HepG2 (cell line): ENCODE measurements around the gene SYMPK. TPM values are rescaled to one million over a fixed set of nuclear protein-coding genes. Genes with fewer than 3 reads are reported as not detected.
A peak's percentile ranks its signal among the peaks of the same experiment; 100 is the strongest.

Experiments
- ARNT ChIP-seq: fragments of 450-650 bp; IDR thresholded peaks from 2 replicates; pipeline ENCODE4 v1.6.1; 2017
- HHEX ChIP-seq: IDR thresholded peaks from 2 replicates; pipeline ENCODE4 v1.6.1; 2016; ENCODE audit warnings: control low read depth
- HOXA5 ChIP-seq: sonication (generic); formaldehyde crosslinking; IDR thresholded peaks from 2 replicates; pipeline ENCODE4 v1.4.0; 2020; ENCODE audit warnings: missing genetic modification reagents
- MAFK ChIP-seq, 2 experiments: IDR thresholded peaks in 1 of 2; conservative IDR thresholded peaks in 1 of 2; 2 replicates each; pipeline ENCODE4 v1.6.1; 2011; ENCODE audit warnings: improper control_type of control experiment in 2 of 2, low read length in 2 of 2
- PRDM4 ChIP-seq: sonication (generic); formaldehyde crosslinking; IDR thresholded peaks from 2 replicates; pipeline ENCODE4 v1.9.0; 2021; ENCODE audit warnings: missing genetic modification reagents, borderline replicate concordance
- RBM39 ChIP-seq: fragments of 200-400 bp; formaldehyde crosslinking; IDR thresholded peaks from one replicate; pipeline ENCODE4 v1.6.1; 2018; ENCODE audit warnings: antibody characterized with exemption, mild to moderate bottlenecking, low read depth, low read length; ENCODE audit not compliant: poor library complexity, severe bottlenecking
- SCMH1 ChIP-seq: sonication (generic); formaldehyde crosslinking; IDR thresholded peaks from 2 replicates; pipeline ENCODE4 v1.9.0; 2021; ENCODE audit warnings: missing genetic modification reagents, mild to moderate bottlenecking, borderline replicate concordance
- SMYD3 ChIP-seq: sonication (generic); formaldehyde crosslinking; IDR thresholded peaks from 2 replicates; pipeline ENCODE4 v1.8.1; 2023; ENCODE audit warnings: mild to moderate bottlenecking, missing genetic modification reagents
- THAP11 ChIP-seq: IDR thresholded peaks from 2 replicates; pipeline ENCODE4 v1.6.1; 2016; ENCODE audit warnings: missing biosample characterization, missing genetic modification reagents
- U2AF1 ChIP-seq: fragments of 200-400 bp; formaldehyde crosslinking; optimal IDR thresholded peaks from 2 replicates; pipeline ENCODE3; 2017; ENCODE audit warnings: mild to moderate bottlenecking, low read depth, low read length
- ZBTB1 ChIP-seq: sonication (generic); formaldehyde crosslinking; IDR thresholded peaks from 2 replicates; pipeline ENCODE4 v1.4.0; 2020; ENCODE audit warnings: missing genetic modification reagents, borderline replicate concordance
- ZNF124 ChIP-seq: sonication (generic); formaldehyde crosslinking; IDR thresholded peaks from 2 replicates; pipeline ENCODE4 v1.4.0; 2020; ENCODE audit warnings: missing genetic modification reagents
- ZNF329 ChIP-seq: sonication (generic); formaldehyde crosslinking; IDR thresholded peaks from 2 replicates; pipeline ENCODE4 v1.9.0; 2021; ENCODE audit warnings: low read depth, mild to moderate bottlenecking, missing genetic modification reagents
- ZNF335 ChIP-seq: sonication (generic); formaldehyde crosslinking; IDR thresholded peaks from 2 replicates; pipeline ENCODE4 v1.4.0; 2020; ENCODE audit warnings: missing genetic modification reagents
- ZNF33A ChIP-seq: sonication (generic); formaldehyde crosslinking; IDR thresholded peaks from 2 replicates; pipeline ENCODE4 v1.5.1; 2020; ENCODE audit warnings: missing genetic modification reagents, mild to moderate bottlenecking, moderate library complexity, borderline replicate concordance
- ZNF430 ChIP-seq: sonication (generic); formaldehyde crosslinking; IDR thresholded peaks from 2 replicates; pipeline ENCODE4 v1.9.0; 2021; ENCODE audit warnings: mild to moderate bottlenecking, missing genetic modification reagents
- ZNF451 ChIP-seq: sonication (generic); formaldehyde crosslinking; IDR thresholded peaks from 2 replicates; pipeline ENCODE4 v1.5.0; 2020; ENCODE audit warnings: mild to moderate bottlenecking, missing genetic modification reagents
- ZNF672 ChIP-seq: sonication (generic); formaldehyde crosslinking; IDR thresholded peaks from 2 replicates; pipeline ENCODE4 v1.8.1; 2022; ENCODE audit warnings: missing genetic modification reagents
- polyA plus RNA-seq, 8 experiments: library from polyadenylated mRNA; depleted of rRNA in 3 of 8; stranded (reverse) in 7 of 8; unstranded in 1 of 8; fragments of >200 nt; fragmentation: Illumina TruSeq in 4 of 8; extraction: Trizol in 4 of 8; gene quantifications; 2 replicates each; pipeline versions ENCODE4 v1.2.1 to v1.2.3, GENCODE V29; 2011 to 2016; ENCODE audit warnings: low read depth in 4 of 8, missing spikeins in 1 of 8, mixed read lengths in 1 of 8; ENCODE audit not compliant: insufficient read depth in 1 of 8
- total RNA-seq, 5 experiments: library from RNA; depleted of rRNA; stranded (reverse); fragments of >200 nt; fragmentation: Illumina TruSeq; extraction: Trizol; gene quantifications; 2 replicates each; pipeline ENCODE4 v1.2.3, GENCODE V29; 2016; ENCODE audit warnings: low read depth in 1 of 5
- TF ChIP-seq, protein P1 (sequence below): sonication (generic); formaldehyde crosslinking; IDR thresholded peaks from 2 replicates; pipeline ENCODE4 v1.4.0; 2020; ENCODE audit warnings: missing genetic modification reagents
- TF ChIP-seq, protein P2 (sequence below): sonication (generic); formaldehyde crosslinking; IDR thresholded peaks from 2 replicates; pipeline ENCODE4 v1.4.0; 2020; ENCODE audit warnings: missing genetic modification reagents
- TF ChIP-seq, protein P3 (sequence below): sonication (generic); formaldehyde crosslinking; IDR thresholded peaks from 2 replicates; pipeline ENCODE4 v1.4.0; 2020; ENCODE audit warnings: mild to moderate bottlenecking, missing genetic modification reagents

SYMPK gene
- total and polyA plus RNA-seq, 2 of the 13 experiments (the other 11 are each of a cell fraction or from before 2014, with no cell fraction given) = 21.9 to 55.7 TPM

- TF ChIP-seq SMYD3 (CRISPR knock-in tag) = 0 out of 2 replicates have a peak, but pooled peaks have one; percentile 35
- TF ChIP-seq ZNF335 (CRISPR knock-in tag) = 0 out of 2 replicates have a peak, but pooled peaks have one; percentile 64
- TF ChIP-seq THAP11 (CRISPR knock-in tag) = peak; percentile 97
- TF ChIP-seq SCMH1 (CRISPR knock-in tag) = no peak
- no peak for TF ChIP-seq HHEX (CRISPR knock-in tag)
- TF ChIP-seq ARNT = no peak
- peak; percentile 30; the same call in 1 of the 2 replicates for TF ChIP-seq ZNF124 (CRISPR knock-in tag)
- TF ChIP-seq ZNF33A (CRISPR knock-in tag) = no peak
- TF ChIP-seq ZNF329 (CRISPR knock-in tag) = no peak; the same call in 1 of the 2 replicates
- TF ChIP-seq, protein P1, sequence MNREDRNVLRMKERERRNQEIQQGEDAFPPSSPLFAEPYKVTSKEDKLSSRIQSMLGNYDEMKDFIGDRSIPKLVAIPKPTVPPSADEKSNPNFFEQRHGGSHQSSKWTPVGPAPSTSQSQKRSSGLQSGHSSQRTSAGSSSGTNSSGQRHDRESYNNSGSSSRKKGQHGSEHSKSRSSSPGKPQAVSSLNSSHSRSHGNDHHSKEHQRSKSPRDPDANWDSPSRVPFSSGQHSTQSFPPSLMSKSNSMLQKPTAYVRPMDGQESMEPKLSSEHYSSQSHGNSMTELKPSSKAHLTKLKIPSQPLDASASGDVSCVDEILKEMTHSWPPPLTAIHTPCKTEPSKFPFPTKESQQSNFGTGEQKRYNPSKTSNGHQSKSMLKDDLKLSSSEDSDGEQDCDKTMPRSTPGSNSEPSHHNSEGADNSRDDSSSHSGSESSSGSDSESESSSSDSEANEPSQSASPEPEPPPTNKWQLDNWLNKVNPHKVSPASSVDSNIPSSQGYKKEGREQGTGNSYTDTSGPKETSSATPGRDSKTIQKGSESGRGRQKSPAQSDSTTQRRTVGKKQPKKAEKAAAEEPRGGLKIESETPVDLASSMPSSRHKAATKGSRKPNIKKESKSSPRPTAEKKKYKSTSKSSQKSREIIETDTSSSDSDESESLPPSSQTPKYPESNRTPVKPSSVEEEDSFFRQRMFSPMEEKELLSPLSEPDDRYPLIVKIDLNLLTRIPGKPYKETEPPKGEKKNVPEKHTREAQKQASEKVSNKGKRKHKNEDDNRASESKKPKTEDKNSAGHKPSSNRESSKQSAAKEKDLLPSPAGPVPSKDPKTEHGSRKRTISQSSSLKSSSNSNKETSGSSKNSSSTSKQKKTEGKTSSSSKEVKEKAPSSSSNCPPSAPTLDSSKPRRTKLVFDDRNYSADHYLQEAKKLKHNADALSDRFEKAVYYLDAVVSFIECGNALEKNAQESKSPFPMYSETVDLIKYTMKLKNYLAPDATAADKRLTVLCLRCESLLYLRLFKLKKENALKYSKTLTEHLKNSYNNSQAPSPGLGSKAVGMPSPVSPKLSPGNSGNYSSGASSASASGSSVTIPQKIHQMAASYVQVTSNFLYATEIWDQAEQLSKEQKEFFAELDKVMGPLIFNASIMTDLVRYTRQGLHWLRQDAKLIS = no peak
- TF ChIP-seq ZBTB1 (CRISPR knock-in tag) = no peak
- TF ChIP-seq ZNF451 (CRISPR knock-in tag) = no peak
- no peak for TF ChIP-seq MAFK (conservative IDR thresholded peaks at IDR 0.05 in 1 of 2, IDR thresholded peaks at IDR 0.05 in 1 of 2; ENCODE audit: low read length in 2 of 2)
- TF ChIP-seq, protein P2, sequence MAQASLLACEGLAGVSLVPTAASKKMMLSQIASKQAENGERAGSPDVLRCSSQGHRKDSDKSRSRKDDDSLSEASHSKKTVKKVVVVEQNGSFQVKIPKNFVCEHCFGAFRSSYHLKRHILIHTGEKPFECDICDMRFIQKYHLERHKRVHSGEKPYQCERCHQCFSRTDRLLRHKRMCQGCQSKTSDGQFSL = peak; percentile 95
- TF ChIP-seq, protein P3, sequence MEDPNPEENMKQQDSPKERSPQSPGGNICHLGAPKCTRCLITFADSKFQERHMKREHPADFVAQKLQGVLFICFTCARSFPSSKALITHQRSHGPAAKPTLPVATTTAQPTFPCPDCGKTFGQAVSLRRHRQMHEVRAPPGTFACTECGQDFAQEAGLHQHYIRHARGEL (CRISPR knock-in tag) = no peak
- no peak for TF ChIP-seq PRDM4 (CRISPR knock-in tag)
- peak; percentile 82 for TF ChIP-seq RBM39
- no peak for TF ChIP-seq ZNF672 (CRISPR knock-in tag)
- no peak; the same call in 1 of the 2 replicates for TF ChIP-seq HOXA5
- no peak for TF ChIP-seq U2AF1
- peak; percentile 79; the same call in 1 of the 2 replicates for TF ChIP-seq ZNF430
Measured at GRCh38 chr19:45886427-45887199, 23.7 kb upstream of the SYMPK start (continued).
